NCI-H1436 treated with DMSO at 0.1 percent for 48 hours (cell line): ENCODE results near the gene LTBP3.

Experiments
- DNase-seq: peaks from one replicate; lab custom pipeline; 2025; lab: John Stamatoyannopoulos, UW

Gene LTBP3

GRCh38 chr11:65553301-65554001 lies 4.7 kb downstream of the LTBP3 start:
- DNase-seq: peak; percentile 82

DNA sequence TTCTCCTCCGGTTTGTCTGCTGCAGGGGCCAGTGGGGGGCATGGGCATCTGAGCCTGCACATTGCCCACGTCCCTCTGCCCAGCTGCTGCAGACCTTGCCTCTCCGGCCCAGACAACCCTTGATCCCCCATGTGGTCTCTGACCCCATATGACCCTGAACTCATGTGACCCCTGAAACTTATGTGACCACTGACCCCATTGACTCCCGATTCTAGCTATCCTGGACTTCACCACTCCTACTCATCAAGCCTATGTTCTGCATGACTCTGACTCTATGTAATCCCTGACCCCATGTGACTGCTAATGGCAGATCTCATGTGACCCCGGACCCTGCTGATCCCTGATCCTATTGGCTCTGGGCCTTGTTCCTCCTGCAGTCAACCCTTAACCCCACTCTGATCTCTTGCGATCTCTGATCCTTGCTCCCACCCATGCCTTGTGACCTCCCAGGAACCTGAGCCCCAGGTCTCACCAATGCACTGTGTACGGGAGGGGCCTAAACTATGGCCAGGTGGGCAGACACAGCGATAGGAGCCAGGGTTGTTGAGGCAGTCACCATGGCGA lies 5.7 kb downstream of the LTBP3 start:
- DNase-seq: no peak

GRCh38 chr11:65551572-65552387 lies 6.4 kb downstream of the LTBP3 start:
- peak; percentile 68 for DNase-seq

GRCh38 chr11:65549096-65549495 lies 9.1 kb downstream of the LTBP3 start:
- DNase-seq: no peak

- no peak for DNase-seq
Observed at GRCh38 chr11:65548395-65548794, 9.8 kb downstream of the LTBP3 start.

DNA sequence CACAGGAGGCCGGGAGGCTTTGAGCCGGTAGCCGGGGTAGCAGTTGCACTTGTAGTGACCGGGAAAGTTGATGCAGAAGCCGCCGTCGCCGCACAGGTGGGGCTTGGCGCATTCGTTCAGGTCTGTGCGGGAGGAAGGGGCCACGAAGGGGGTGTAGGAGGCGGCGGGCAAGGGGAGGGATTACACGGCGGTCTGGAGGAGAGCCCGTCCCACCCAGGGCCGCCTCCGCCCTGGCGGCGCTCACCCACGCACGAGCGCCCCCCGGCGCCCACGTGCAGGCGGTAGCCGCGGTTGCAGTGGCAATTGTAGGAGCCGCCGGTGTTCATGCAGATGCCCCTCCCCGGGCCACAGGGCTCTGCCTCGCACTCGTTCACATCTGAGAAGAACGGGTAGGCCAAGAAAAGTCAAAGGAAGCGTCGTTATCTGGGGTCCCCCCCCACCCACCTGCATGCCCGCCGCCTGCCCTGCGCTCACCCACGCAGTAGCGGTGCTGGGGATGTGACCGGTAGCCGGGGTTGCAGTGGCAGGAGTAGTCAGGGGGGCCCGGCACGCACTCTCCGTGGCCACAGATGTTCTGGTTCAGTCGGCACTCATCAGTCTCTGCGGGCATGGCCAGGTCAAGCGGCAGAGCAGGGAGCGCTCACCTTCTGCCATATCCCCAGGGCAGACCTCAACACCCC lies 10.6 kb downstream of the LTBP3 start:
- DNase-seq: no peak

GRCh38 chr11:65546217-65546958 lies 11.8 kb downstream of the LTBP3 start:
- DNase-seq: no peak

DNA sequence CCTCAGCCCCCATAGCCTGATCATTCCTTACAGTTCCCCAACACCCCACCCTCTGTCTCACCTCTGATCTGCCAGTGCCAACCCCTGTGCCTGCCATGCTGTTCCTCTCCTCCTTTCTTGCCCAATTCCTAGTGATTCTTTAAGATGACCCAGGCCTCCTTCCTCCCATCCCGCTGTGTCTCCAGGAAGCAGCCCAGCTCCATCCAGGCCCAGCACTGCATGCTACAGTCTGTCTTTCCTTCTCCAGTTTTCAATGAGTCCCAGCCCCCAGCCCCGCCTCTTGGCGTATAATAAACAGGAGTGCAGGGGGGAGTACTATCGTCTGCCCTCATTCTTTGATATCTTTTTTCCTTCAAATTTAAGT lies 12.3 kb downstream of the LTBP3 start:
- no peak for DNase-seq

- DNase-seq: no peak
Observed at GRCh38 chr11:65542738-65543390, 15.3 kb downstream of the LTBP3 start.

GRCh38 chr11:65541093-65541982 lies 16.8 kb downstream of the LTBP3 start:
- no peak for DNase-seq

DNA sequence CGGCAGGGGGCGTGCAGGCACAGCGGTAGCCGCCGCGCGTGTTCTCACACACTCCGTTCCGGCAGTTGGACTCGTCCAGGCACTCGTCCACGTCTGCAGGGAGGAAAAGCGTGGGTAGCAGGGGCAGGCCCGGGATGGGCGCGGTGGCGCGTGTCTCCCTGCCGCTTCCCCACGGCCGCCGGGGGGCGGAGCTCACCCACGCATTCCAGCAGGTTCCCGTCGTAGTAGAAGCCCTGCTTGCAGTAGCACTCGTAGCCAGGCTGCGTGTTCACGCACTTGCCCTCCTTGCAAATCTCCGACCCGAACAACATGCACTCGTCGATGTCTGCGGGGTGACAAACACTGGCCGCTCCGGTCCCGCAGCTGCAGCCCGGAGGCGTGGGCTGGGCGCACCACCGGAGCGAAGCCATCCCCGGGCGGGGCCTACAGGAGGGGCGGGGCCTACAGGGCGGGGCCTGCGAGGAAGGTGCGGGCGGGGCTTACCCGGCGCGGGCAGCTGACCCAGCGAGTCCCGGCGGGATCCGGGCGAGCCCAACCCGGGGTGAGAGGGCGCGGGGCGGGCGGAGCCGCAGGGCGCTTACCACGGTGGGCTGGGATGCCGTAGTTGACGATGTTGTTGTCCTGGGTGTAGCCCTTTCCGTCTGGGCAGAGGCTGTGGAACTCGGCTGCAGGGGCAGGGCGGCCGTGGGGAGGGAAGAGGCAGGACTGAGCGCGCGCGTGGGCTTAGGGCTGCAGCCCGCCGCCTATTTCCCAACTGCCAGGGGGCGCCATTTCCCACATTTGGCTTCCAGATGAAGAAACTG lies 17.7 kb downstream of the LTBP3 start:
- DNase-seq: no peak

GRCh38 chr11:65539744-65540289 lies 18.3 kb downstream of the LTBP3 start:
- DNase-seq: no peak

DNA sequence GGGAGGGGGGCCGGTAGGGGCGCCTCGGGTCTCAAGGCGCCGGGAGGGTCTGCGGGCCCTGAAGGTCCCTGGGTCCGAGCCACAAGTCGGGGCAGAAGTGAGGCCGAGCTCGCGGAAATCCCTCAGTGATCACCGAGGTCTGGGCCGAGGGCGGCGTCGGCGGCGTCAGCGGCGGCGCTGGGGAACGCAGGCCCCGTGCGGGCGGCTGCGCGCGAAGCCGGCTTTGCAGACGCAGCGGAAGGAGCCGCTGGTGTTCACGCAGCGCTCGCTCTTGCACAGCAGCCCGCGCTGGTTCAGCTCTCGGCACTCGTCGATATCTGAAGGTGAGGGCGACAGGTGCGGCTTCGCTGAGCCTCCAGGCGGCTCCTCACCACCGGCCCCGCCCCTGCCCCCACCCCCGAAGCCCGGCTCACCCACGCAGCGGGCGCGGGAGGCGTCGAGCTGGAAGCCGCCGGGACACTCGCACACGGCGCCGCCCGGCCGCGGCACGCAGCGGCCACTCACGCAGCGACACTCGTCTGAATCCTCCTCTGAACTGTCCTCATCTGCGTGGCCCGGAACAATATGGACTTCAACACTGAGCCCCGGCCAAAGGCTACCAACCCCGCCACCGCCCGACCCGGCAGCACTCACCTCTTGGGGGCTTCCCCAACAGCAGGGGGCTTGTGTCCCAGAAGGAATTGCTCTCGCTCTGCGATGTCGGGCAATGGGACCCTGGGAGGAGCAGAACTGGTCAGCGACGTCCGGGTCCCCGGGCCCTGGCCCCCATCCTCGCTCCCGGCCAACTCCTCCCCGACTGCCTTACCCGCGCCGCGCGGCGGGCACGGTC lies 19.0 kb downstream of the LTBP3 start:
- no peak for DNase-seq

DNA sequence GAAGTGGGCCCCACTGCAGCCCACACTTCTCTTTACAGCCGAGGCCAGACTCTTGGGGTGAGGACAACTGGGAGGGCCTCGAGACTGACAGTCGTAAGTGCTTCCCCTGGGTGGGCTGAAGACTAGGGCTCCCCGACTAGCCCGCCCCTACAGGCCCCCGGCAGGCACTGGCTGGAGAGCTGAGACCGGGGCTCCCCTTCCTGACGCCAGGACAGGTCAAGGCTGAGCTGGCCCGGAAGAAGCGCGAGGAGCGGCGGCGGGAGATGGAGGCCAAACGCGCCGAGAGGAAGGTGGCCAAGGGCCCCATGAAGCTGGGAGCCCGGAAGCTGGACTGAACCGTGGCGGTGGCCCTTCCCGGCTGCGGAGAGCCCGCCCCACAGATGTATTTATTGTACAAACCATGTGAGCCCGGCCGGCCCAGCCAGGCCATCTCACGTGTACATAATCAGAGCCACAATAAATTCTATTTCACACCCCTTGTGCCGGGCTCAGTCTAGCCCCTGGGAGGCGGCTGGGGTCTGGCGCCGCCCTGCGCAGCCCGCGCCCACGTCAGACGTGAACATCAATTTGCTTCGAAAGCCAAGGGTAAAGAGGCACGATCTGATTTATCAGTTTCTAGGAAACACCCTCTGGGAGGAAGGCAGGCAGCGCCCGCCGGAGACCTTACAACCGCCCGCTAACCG lies 19.8 kb downstream of the LTBP3 start:
- DNase-seq: no peak

GRCh38 chr11:65537620-65538231 lies 20.4 kb downstream of the LTBP3 start:
- DNase-seq: no peak

GRCh38 chr11:65537296-65537597 lies 20.9 kb downstream of the LTBP3 start:
- no peak for DNase-seq
